SK-N-SH treated with all-trans-retinoic acid at 6 μM for 48 hours (cell line): ENCODE measurements around the gene INSIG2.

Experiments
- ATAC-seq: fragments of 200-7000 bp; cut with Tn5 transposase; 3 replicates; pipeline ENCODE4 v1.9.1; 2020; ENCODE audit warnings: mild to moderate bottlenecking, moderate library complexity
- ARNTL ChIP-seq: fragments of 450-650 bp; formaldehyde crosslinking; IDR thresholded peaks from 2 replicates; pipeline ENCODE4 v1.5.0; 2020; ENCODE audit warnings: low read depth, mild to moderate bottlenecking, moderate library complexity, borderline replicate concordance
- BACH2 ChIP-seq: fragments of 250-450 bp; sonication (Bioruptor Pico); IDR thresholded peaks from 2 replicates; pipeline ENCODE4 v1.9.0; 2021; ENCODE audit warnings: mild to moderate bottlenecking, borderline replicate concordance
- CREB5 ChIP-seq: fragments of 250-450 bp; sonication (Bioruptor Pico); IDR thresholded peaks from 2 replicates; pipeline ENCODE4 v1.5.1; 2020; ENCODE audit warnings: low read depth, mild to moderate bottlenecking, moderate library complexity
- CSDC2 ChIP-seq: fragments of 250-450 bp; sonication (Bioruptor Pico); IDR thresholded peaks from 2 replicates; pipeline ENCODE4 v1.5.0; 2020; ENCODE audit warnings: mild to moderate bottlenecking, moderate library complexity
- ESRRG ChIP-seq: fragments of 250-450 bp; sonication (Bioruptor Pico); IDR thresholded peaks from 2 replicates; pipeline ENCODE4 v1.6.1; 2021; ENCODE audit warnings: mild to moderate bottlenecking
- GLIS3 ChIP-seq: fragments of 250-450 bp; sonication (Bioruptor Pico); IDR thresholded peaks from 2 replicates; pipeline ENCODE4 v1.5.0; 2020; ENCODE audit warnings: mild to moderate bottlenecking, moderate library complexity
- ISL1 ChIP-seq: fragments of 250-450 bp; sonication (Bioruptor Pico); IDR thresholded peaks from 2 replicates; pipeline ENCODE4 v2.1.2; 2022; ENCODE audit warnings: mild to moderate bottlenecking, moderate library complexity
- OSR1 ChIP-seq: fragments of 250-450 bp; sonication (Bioruptor Pico); IDR thresholded peaks from 2 replicates; pipeline ENCODE4 v1.8.0; 2022; ENCODE audit warnings: moderate library complexity, mild to moderate bottlenecking, inconsistent platforms
- PPARA ChIP-seq: fragments of 250-450 bp; sonication (Bioruptor Pico); IDR thresholded peaks from 2 replicates; pipeline ENCODE4 v1.5.0; 2020; ENCODE audit warnings: mild to moderate bottlenecking, borderline replicate concordance
- RARB ChIP-seq: fragments of 250-450 bp; sonication (Bioruptor Pico); IDR thresholded peaks from 2 replicates; pipeline ENCODE4 v1.8.0; 2021; ENCODE audit warnings: mild to moderate bottlenecking, moderate library complexity
- SNAI2 ChIP-seq: fragments of 250-450 bp; sonication (Bioruptor Pico); IDR thresholded peaks from 2 replicates; pipeline ENCODE4 v1.5.0; 2020; ENCODE audit warnings: mild to moderate bottlenecking, moderate library complexity
- TCF4 ChIP-seq: fragments of 250-450 bp; sonication (Bioruptor Pico); IDR thresholded peaks from 2 replicates; pipeline ENCODE4 v1.8.0; 2021; ENCODE audit warnings: mild to moderate bottlenecking, moderate library complexity, borderline replicate concordance
- TOX ChIP-seq: fragments of 250-450 bp; sonication (Bioruptor Pico); IDR thresholded peaks from 2 replicates; pipeline ENCODE4 v1.8.0; 2021; ENCODE audit warnings: mild to moderate bottlenecking, moderate library complexity, borderline replicate concordance
- TSHZ2 ChIP-seq: fragments of 250-450 bp; sonication (Bioruptor Pico); IDR thresholded peaks from 2 replicates; pipeline ENCODE4 v1.5.0; 2020; ENCODE audit warnings: mild to moderate bottlenecking, moderate library complexity
- ZC3H10 ChIP-seq: fragments of 250-450 bp; sonication (Bioruptor Pico); IDR thresholded peaks from 2 replicates; pipeline ENCODE4 v1.5.1; 2021; ENCODE audit warnings: mild to moderate bottlenecking, moderate library complexity
- ZFP3 ChIP-seq: fragments of 250-450 bp; sonication (Bioruptor Pico); IDR thresholded peaks from 2 replicates; pipeline ENCODE4 v1.5.0; 2020; ENCODE audit warnings: mild to moderate bottlenecking, moderate library complexity
- ZFP30 ChIP-seq: fragments of 450-650 bp; formaldehyde crosslinking; IDR thresholded peaks from 2 replicates; pipeline ENCODE4 v1.5.0; 2022; ENCODE audit warnings: mild to moderate bottlenecking, moderate library complexity
- ZNF565 ChIP-seq: fragments of 450-650 bp; formaldehyde crosslinking; conservative IDR thresholded peaks from 2 replicates; pipeline ENCODE4 v1.5.0; 2020; ENCODE audit warnings: low read depth, mild to moderate bottlenecking, moderate library complexity
- ZNF70 ChIP-seq: fragments of 450-650 bp; formaldehyde crosslinking; IDR thresholded peaks from 2 replicates; pipeline ENCODE4 v1.5.0; 2020; ENCODE audit warnings: mild to moderate bottlenecking, moderate library complexity
- ZNF8 ChIP-seq: fragments of 450-650 bp; formaldehyde crosslinking; IDR thresholded peaks from 2 replicates; pipeline ENCODE4 v1.5.0; 2020; ENCODE audit warnings: mild to moderate bottlenecking, moderate library complexity
- TF ChIP-seq, protein P1 (sequence below): fragments of 250-450 bp; sonication (Bioruptor Pico); IDR thresholded peaks from 2 replicates; pipeline ENCODE4 v1.5.1; 2021; ENCODE audit warnings: mild to moderate bottlenecking, moderate library complexity
- TF ChIP-seq, protein P2 (sequence below): fragments of 250-450 bp; sonication (Bioruptor Pico); IDR thresholded peaks from 2 replicates; pipeline ENCODE4 v1.8.0; 2021; ENCODE audit warnings: low read depth, mild to moderate bottlenecking, moderate library complexity, borderline replicate concordance

The INSIG2 gene

GRCh38 chr2:118065921-118066511 lies 22.3 kb upstream of the INSIG2 start (continued):
- TF ChIP-seq, protein P1, sequence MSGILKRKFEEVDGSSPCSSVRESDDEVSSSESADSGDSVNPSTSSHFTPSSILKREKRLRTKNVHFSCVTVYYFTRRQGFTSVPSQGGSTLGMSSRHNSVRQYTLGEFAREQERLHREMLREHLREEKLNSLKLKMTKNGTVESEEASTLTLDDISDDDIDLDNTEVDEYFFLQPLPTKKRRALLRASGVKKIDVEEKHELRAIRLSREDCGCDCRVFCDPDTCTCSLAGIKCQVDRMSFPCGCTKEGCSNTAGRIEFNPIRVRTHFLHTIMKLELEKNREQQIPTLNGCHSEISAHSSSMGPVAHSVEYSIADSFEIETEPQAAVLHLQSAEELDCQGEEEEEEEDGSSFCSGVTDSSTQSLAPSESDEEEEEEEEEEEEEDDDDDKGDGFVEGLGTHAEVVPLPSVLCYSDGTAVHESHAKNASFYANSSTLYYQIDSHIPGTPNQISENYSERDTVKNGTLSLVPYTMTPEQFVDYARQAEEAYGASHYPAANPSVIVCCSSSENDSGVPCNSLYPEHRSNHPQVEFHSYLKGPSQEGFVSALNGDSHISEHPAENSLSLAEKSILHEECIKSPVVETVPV (CRISPR knock-in tag), result no peak
- TF ChIP-seq OSR1 (CRISPR knock-in tag), result no peak
- no peak for TF ChIP-seq ZFP30
- TF ChIP-seq ZC3H10, result no peak
- TF ChIP-seq CSDC2 (CRISPR knock-in tag), result no peak
- TF ChIP-seq ISL1 (CRISPR knock-in tag), result no peak

DNA sequence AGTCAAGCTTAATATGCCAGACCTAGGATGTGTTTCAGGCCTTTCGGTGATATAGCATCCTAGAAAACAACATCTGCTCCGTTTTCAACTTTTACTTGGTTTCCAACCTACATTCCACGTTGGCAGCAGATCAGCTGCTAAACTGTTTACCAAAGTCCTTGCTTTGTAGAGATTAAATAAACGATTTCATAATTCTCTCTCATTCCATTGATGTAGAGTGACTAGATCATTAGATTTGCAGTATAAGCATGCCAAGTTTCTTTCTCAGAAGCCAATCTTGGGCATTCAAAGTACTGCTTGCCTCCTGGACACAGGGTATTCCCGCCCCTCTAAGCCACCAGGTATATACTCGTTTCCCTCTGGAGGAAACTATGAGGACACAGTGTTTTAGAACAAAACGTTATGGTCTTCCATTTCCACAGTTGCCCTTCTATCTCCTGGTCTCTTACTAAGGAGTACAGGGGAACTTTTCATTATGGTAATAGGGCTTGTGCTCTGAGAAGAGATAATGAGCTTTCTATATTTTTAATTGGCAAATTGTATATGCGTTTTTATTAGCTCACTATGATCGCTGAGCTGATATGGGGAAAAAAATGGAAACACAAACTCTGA lies 10.5 kb upstream of the INSIG2 start:
- no peak for ATAC-seq
- TF ChIP-seq, protein P1 (CRISPR knock-in tag), result no peak
- TF ChIP-seq GLIS3 (CRISPR knock-in tag) (no peak), ZNF565 (CRISPR knock-in tag) (no peak), ZNF8 (CRISPR knock-in tag) (no peak), ZNF70 (CRISPR knock-in tag) (no peak), ARNTL (CRISPR knock-in tag) (no peak), ESRRG (CRISPR knock-in tag) (no peak), TOX (no peak), ZFP30 (no peak), OSR1 (CRISPR knock-in tag) (no peak), SNAI2 (no peak), TCF4 (CRISPR knock-in tag) (no peak), BACH2 (no peak), CSDC2 (CRISPR knock-in tag) (no peak), CREB5 (CRISPR knock-in tag) (no peak), PPARA (no peak), RARB (no peak), ISL1 (CRISPR knock-in tag) (no peak), ZC3H10 (no peak)

DNA sequence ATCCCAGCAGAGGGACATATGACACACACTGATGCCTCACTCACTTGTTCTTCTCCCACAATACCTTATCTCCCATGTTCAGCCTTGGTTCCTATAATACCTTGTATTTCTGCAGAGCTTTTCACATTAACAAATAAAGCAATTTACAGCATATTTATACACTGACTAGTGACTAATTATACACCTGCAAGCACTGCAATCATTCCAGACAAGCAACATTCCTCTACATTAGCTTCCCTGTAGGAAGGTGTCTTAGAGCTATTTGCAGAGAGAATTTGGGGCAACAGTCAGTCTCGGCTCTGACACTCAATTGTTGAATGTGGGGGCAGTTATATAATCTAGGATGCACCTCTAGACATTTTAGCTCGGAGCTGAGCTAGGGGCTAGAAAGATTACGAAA lies 9.5 kb upstream of the INSIG2 start:
- ATAC-seq, result no peak
- TF ChIP-seq OSR1 (CRISPR knock-in tag) (no peak), CREB5 (CRISPR knock-in tag) (no peak), ZNF70 (CRISPR knock-in tag) (no peak), TOX (no peak)

DNA sequence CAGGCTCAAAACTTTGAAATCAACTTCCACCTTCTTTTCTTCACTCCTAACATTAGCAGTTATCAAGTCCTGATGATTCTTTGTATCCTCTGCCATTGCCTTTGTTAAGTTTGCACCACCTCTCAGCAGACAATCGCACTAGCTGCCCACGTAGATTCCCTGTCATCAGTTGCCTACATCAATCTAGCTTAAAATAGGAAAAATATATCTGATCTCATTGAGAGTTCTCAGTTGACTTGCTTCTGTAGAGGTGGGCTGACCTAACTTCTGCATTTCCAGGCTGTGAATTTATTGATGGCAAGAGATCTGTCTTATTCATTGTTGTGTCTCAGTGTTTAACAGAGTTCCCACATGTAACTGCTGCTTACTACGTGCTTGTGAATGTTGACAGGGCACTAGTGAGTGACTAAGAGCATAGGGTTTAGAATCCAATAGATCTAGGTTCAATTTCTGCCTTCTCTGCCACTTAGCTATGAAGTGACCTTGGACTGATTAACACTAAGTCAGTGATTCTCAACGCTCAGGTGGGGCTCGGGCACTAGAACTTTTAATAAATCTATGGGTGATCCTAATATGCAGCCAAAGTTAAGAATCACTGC lies 3.7 kb upstream of the INSIG2 start:
- TF ChIP-seq TOX, result no peak
- no peak for TF ChIP-seq TCF4 (CRISPR knock-in tag)
- TF ChIP-seq, protein P2, sequence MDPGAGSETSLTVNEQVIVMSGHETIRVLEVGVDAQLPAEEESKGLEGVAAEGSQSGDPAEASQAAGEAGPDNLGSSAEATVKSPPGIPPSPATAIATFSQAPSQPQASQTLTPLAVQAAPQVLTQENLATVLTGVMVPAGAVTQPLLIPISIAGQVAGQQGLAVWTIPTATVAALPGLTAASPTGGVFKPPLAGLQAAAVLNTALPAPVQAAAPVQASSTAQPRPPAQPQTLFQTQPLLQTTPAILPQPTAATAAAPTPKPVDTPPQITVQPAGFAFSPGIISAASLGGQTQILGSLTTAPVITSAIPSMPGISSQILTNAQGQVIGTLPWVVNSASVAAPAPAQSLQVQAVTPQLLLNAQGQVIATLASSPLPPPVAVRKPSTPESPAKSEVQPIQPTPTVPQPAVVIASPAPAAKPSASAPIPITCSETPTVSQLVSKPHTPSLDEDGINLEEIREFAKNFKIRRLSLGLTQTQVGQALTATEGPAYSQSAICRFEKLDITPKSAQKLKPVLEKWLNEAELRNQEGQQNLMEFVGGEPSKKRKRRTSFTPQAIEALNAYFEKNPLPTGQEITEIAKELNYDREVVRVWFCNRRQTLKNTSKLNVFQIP, result no peak
- no peak for TF ChIP-seq ZFP3 (CRISPR knock-in tag)
- TF ChIP-seq RARB, result no peak
- TF ChIP-seq BACH2, result no peak
- TF ChIP-seq GLIS3 (CRISPR knock-in tag), result no peak
- TF ChIP-seq ISL1 (CRISPR knock-in tag), result no peak
- TF ChIP-seq OSR1 (CRISPR knock-in tag), result no peak
- TF ChIP-seq TSHZ2, result no peak
- TF ChIP-seq PPARA, result no peak
- TF ChIP-seq ARNTL (CRISPR knock-in tag), result no peak
- no peak for TF ChIP-seq CSDC2 (CRISPR knock-in tag)
- TF ChIP-seq ZC3H10, result no peak
- ATAC-seq, result no peak
